ENCODE measurements around the gene RNF224.
"Not testable (repeated sequence)": the region's sequence is repeated elsewhere in the genome, so short reads cannot be mapped to it uniquely, and the experiment has no call there.

RNF224 gene

GRCh38 chr9:137254624-137255447 lies 27.5 kb downstream of the RNF224 start, which contains the start of gene NELFB:
Gene NELFB, plus strand, starts transcription at chr9:137255327.
- DNase-seq (ENCODE audit: low read depth) = peak; percentile 93

GRCh38 chr9:137255448-137256114 lies 28.3 kb downstream of the RNF224 start:
- DNase-seq (ENCODE audit: low read depth) = no peak

- no peak for DNase-seq (ENCODE audit: low read depth)
Measured at GRCh38 chr9:137256362-137256761, 29.1 kb downstream of the RNF224 start.

- DNase-seq (ENCODE audit: low read depth) = no peak
Measured at GRCh38 chr9:137256856-137257255, 29.6 kb downstream of the RNF224 start.

GRCh38 chr9:137262173-137262908 lies 35.0 kb downstream of the RNF224 start:
- not testable (repeated sequence) for DNase-seq (ENCODE audit: low read depth)

GRCh38 chr9:137262909-137263285 lies 35.6 kb downstream of the RNF224 start:
- DNase-seq (ENCODE audit: low read depth) = no peak

GRCh38 chr9:137263506-137263905 lies 36.2 kb downstream of the RNF224 start:
- no peak for DNase-seq (ENCODE audit: low read depth)

- no peak for DNase-seq (ENCODE audit: low read depth)
Measured at GRCh38 chr9:137264067-137264466, 36.8 kb downstream of the RNF224 start.

- DNase-seq (ENCODE audit: low read depth) = no peak
Measured at GRCh38 chr9:137265496-137266161, 38.3 kb downstream of the RNF224 start.

- DNase-seq (ENCODE audit: low read depth) = no peak
Measured at GRCh38 chr9:137266162-137266527, 38.8 kb downstream of the RNF224 start.

- no peak for DNase-seq (ENCODE audit: low read depth)
Measured at GRCh38 chr9:137266585-137267453, 39.5 kb downstream of the RNF224 start.

GRCh38 chr9:137267933-137268355 lies 40.6 kb downstream of the RNF224 start:
- no peak for DNase-seq (ENCODE audit: low read depth)

GRCh38 chr9:137268538-137269201 lies 41.4 kb downstream of the RNF224 start:
- DNase-seq (ENCODE audit: low read depth) = no peak

GRCh38 chr9:137269231-137269772 lies 42.0 kb downstream of the RNF224 start:
- no peak for DNase-seq (ENCODE audit: low read depth)

- no peak for DNase-seq (ENCODE audit: low read depth)
Measured at GRCh38 chr9:137270929-137271695, 43.8 kb downstream of the RNF224 start.

GRCh38 chr9:137271696-137272076 lies 44.4 kb downstream of the RNF224 start:
- no peak for DNase-seq (ENCODE audit: low read depth)

GRCh38 chr9:137272241-137273094 lies 45.2 kb downstream of the RNF224 start:
- no peak for DNase-seq (ENCODE audit: low read depth)

GRCh38 chr9:137273095-137273490 lies 45.8 kb downstream of the RNF224 start:
- DNase-seq (ENCODE audit: low read depth) = no peak
